Measurements from ENCODE around the gene RBPJL. TPM values are rescaled to one million over a fixed set of nuclear protein-coding genes. Genes with fewer than 3 reads are reported as not detected.

RBPJL gene
- total and polyA plus RNA-seq, 2 of the 13 experiments (the other 11 are each of a cell fraction or from before 2014, with no cell fraction given): not detected

GRCh38 chr20:45311589-45312211, 5.1 kb downstream of the RBPJL start (continued):
- TF ChIP-seq PATZ1 (CRISPR knock-in tag; IDR thresholded peaks at IDR 0.05) (peak; percentile 47; the same call in 1 of the 2 replicates), THAP11 (CRISPR knock-in tag; IDR thresholded peaks at IDR 0.05) (peak; percentile 26; the same call in 1 of the 2 replicates), ATAD3A (CRISPR knock-in tag; IDR thresholded peaks at IDR 0.05) (no peak), ZNF574 (CRISPR knock-in tag; IDR thresholded peaks at IDR 0.05) (peak; percentile 16; the same call in 1 of the 2 replicates), ZNF205 (CRISPR knock-in tag; IDR thresholded peaks at IDR 0.05) (no peak), KDM2A (CRISPR knock-in tag; IDR thresholded peaks at IDR 0.05; ENCODE audit: borderline replicate concordance, low read depth) (peak; percentile 75), ZNF883 (CRISPR knock-in tag; IDR thresholded peaks at IDR 0.05; ENCODE audit: not compliant biosample characterization) (peak; percentile 64), CBFB (CRISPR knock-in tag; IDR thresholded peaks at IDR 0.05) (0 out of 2 replicates have a peak, but pooled peaks have one; percentile 44)

Data from HepG2 (cell line).